RWPE2 (cell line): ENCODE results near the gene MTG2.

Experiments used
- ATAC-seq: fragments of 200-7000 bp; cut with Tn5 transposase; 3 replicates; pipeline ENCODE4 v1.9.1; 2021; ENCODE audit warnings: low read depth
- DNase-seq: peaks from one replicate; pipeline ENCODE4 v3.0.0-alpha.2; 2020; ENCODE audit warnings: low spot score
- H3K27ac ChIP-seq: fragments of 450-650 bp; 2 replicates; pipeline ENCODE4 v1.5.1; 2017; ENCODE audit warnings: mild to moderate bottlenecking; ENCODE audit not compliant: poor library complexity, severe bottlenecking
- H3K27me3 ChIP-seq: fragments of 250-450 bp; sonication (Bioruptor Pico); 2 replicates; pipeline ENCODE4 v1.5.1; 2021; ENCODE audit warnings: mild to moderate bottlenecking, moderate library complexity; ENCODE audit not compliant: insufficient read depth, poor library complexity, severe bottlenecking
- H3K36me3 ChIP-seq: fragments of 250-450 bp; sonication (Bioruptor Pico); 2 replicates; pipeline ENCODE4 v1.5.1; 2020; ENCODE audit warnings: low read depth, mild to moderate bottlenecking, moderate library complexity
- H3K4me1 ChIP-seq: fragments of 250-450 bp; sonication (Bioruptor Pico); 2 replicates; pipeline ENCODE4 v1.5.1; 2021; ENCODE audit warnings: mild to moderate bottlenecking, moderate library complexity; ENCODE audit not compliant: insufficient read depth, poor library complexity, severe bottlenecking
- H3K4me3 ChIP-seq: fragments of 250-450 bp; sonication (Bioruptor Pico); 2 replicates; pipeline ENCODE4 v1.5.1; 2021; ENCODE audit warnings: mild to moderate bottlenecking, moderate library complexity; ENCODE audit not compliant: severe bottlenecking
- H3K9me3 ChIP-seq: fragments of 250-450 bp; sonication (Bioruptor Pico); 2 replicates; pipeline ENCODE4 v1.5.1; 2021; ENCODE audit warnings: mild to moderate bottlenecking, moderate library complexity; ENCODE audit not compliant: severe bottlenecking
- CTCF ChIP-seq: fragments of 450-650 bp; IDR thresholded peaks from one replicate; pipeline ENCODE4 v1.5.1; 2017; ENCODE audit warnings: mild to moderate bottlenecking, moderate library complexity; ENCODE audit not compliant: poor library complexity, severe bottlenecking

The MTG2 gene

GRCh38 chr20:62208795-62209755, 26.2 kb downstream of the MTG2 start:
- DNase-seq: no peak
- no peak overlapping the region for H3K4me3 ChIP-seq
- peak; percentile 36 for ATAC-seq
- H3K9me3 ChIP-seq: no peaks in the 10 kb centered on the region
- H3K27ac ChIP-seq: no peak overlapping the region
- H3K36me3 ChIP-seq: no peaks in the 10 kb centered on the region
- H3K27me3 ChIP-seq: peaks cover 20% of the 10 kb centered on the region
- TF ChIP-seq CTCF: peak; percentile 51
- H3K4me1 ChIP-seq: no peaks in the 10 kb centered on the region

- no peaks in the 10 kb centered on the region for H3K9me3 ChIP-seq
- no peak overlapping the region for H3K27ac ChIP-seq
- H3K4me1 ChIP-seq: no peaks in the 10 kb centered on the region
- no peak for TF ChIP-seq CTCF
- H3K4me3 ChIP-seq: no peak overlapping the region
- DNase-seq: no peak
- no peak for ATAC-seq
- no peaks in the 10 kb centered on the region for H3K36me3 ChIP-seq
- peaks cover 29% of the 10 kb centered on the region for H3K27me3 ChIP-seq
These were observed 27.1 kb downstream of the MTG2 start for GRCh38 chr20:62209850-62210495.

- Histone ChIP-seq H3K27me3 (peaks cover 34% of the 10 kb centered on the region), H3K36me3 (no peaks in the 10 kb centered on the region), H3K4me1 (no peaks in the 10 kb centered on the region), H3K9me3 (no peaks in the 10 kb centered on the region), H3K27ac (no peak overlapping the region), H3K4me3 (no peak overlapping the region)
- TF ChIP-seq CTCF: no peak
- no peak for DNase-seq
- ATAC-seq: no peak
These were observed 27.6 kb downstream of the MTG2 start for GRCh38 chr20:62210496-62210855.

- H3K36me3 ChIP-seq: no peaks in the 10 kb centered on the region
- no peak overlapping the region for H3K4me3 ChIP-seq
- no peaks in the 10 kb centered on the region for H3K9me3 ChIP-seq
- DNase-seq (no peak), ATAC-seq (no peak)
- H3K4me1 ChIP-seq: no peaks in the 10 kb centered on the region
- peaks cover 42% of the 10 kb centered on the region for H3K27me3 ChIP-seq
- no peak for TF ChIP-seq CTCF
- H3K27ac ChIP-seq: no peak overlapping the region
These were observed 28.4 kb downstream of the MTG2 start for GRCh38 chr20:62211216-62211615.
